DND-41 (cell line): ENCODE data around the gene ACER3.
"Not testable (repeated sequence)": the region's sequence is repeated elsewhere in the genome, so short reads cannot be mapped to it uniquely, and the experiment has no call there.

Experiments used
- ATAC-seq: fragments of 200-7000 bp; cut with Tn5 transposase; 3 replicates; pipeline ENCODE4 v1.9.1; 2021; ENCODE audit warnings: low read depth; ENCODE audit not compliant: insufficient read depth
- DNase-seq: peaks from one replicate; pipeline ENCODE4 v3.0.0-alpha.2; 2020
- H2AFZ ChIP-seq: 2 replicates; pipeline ENCODE4 v1.6.0; 2012; ENCODE audit warnings: low read depth, low read length
- H3K27ac ChIP-seq: 2 replicates; pipeline ENCODE4 v1.5.1; 2012; ENCODE audit warnings: low read length, inconsistent platforms
- H3K27me3 ChIP-seq: fragments of 200-600 bp; sonication (generic); 2 replicates; pipeline ENCODE4 v1.6.0; 2012; ENCODE audit warnings: low read length, mild to moderate bottlenecking, inconsistent platforms; ENCODE audit not compliant: insufficient read depth, poor library complexity
- H3K36me3 ChIP-seq: 2 replicates; pipeline ENCODE4 v1.5.1; 2012; ENCODE audit warnings: low read length, inconsistent platforms; ENCODE audit not compliant: insufficient read depth
- H3K4me1 ChIP-seq: 2 replicates; pipeline ENCODE4 v1.5.1; 2012; ENCODE audit warnings: mild to moderate bottlenecking, low read length; ENCODE audit not compliant: insufficient read depth
- H3K4me2 ChIP-seq: 2 replicates; pipeline ENCODE4 v1.6.0; 2012; ENCODE audit warnings: mild to moderate bottlenecking, moderate library complexity, low read length, inconsistent platforms; ENCODE audit not compliant: insufficient read depth
- H3K4me3 ChIP-seq, 2 experiments: fragments of 200-600 bp in 1 of 2; shearing (Covaris generic) in 1 of 2; 2 replicates each; pipeline ENCODE4 v1.5.1; 2012 to 2016; ENCODE audit warnings: inconsistent platforms in 2 of 2, low read length in 2 of 2, mild to moderate bottlenecking in 2 of 2, low read depth in 1 of 2, moderate library complexity in 1 of 2
- H3K79me2 ChIP-seq: 2 replicates; pipeline ENCODE4 v1.6.0; 2012; ENCODE audit warnings: low read length, inconsistent platforms; ENCODE audit not compliant: insufficient read depth
- H3K9ac ChIP-seq: 2 replicates; pipeline ENCODE4 v1.6.0; 2012; ENCODE audit warnings: low read depth, mild to moderate bottlenecking, inconsistent platforms, low read length, moderate library complexity
- H3K9me3 ChIP-seq: 2 replicates; pipeline ENCODE4 v1.5.1; 2012; ENCODE audit warnings: low read length, moderate library complexity, mild to moderate bottlenecking, inconsistent platforms; ENCODE audit not compliant: insufficient read depth, severe bottlenecking
- H4K20me1 ChIP-seq: 2 replicates; pipeline ENCODE4 v1.6.0; 2012; ENCODE audit warnings: low read length; ENCODE audit not compliant: insufficient read depth
- EZH2 ChIP-seq: IDR thresholded peaks from 3 replicates; pipeline ENCODE4 v1.6.1; 2012; ENCODE audit warnings: borderline replicate concordance, low read depth, mild to moderate bottlenecking, moderate library complexity, low read length, inconsistent platforms; ENCODE audit not compliant: severe bottlenecking
- TF ChIP-seq, protein P1 (sequence below): IDR thresholded peaks from 2 replicates; pipeline ENCODE4 v1.5.1; 2012; ENCODE audit warnings: borderline replicate concordance, low read length, moderate library complexity, mild to moderate bottlenecking; ENCODE audit not compliant: poor library complexity, severe bottlenecking; ENCODE audit errors: extremely low read depth

ACER3 gene

DNA sequence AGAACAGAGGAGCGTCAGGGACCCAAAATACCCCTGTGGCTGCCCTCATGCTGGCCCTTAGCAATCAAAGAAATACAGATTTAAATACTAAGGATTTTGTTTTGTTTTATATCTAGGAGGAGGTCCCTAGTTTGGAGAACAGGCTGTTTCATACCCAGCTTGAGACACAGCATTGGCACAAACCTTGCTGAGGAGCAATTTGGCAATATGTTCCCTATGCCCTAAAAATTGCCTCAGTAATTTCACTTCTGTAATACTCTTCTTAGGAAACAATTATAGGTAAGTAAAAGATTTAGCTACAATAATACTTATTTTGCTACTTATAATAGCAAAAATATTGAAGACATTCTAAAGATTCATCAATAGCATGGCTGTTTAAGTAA lies 40.5 kb upstream of the ACER3 start:
- no peak overlapping the region for H2AFZ ChIP-seq
- no peaks in the 10 kb centered on the region for H3K79me2 ChIP-seq
- no peak for ATAC-seq
- no peak for DNase-seq
- no peaks in the 10 kb centered on the region for H4K20me1 ChIP-seq
- no peak for TF ChIP-seq EZH2
- TF ChIP-seq, protein P1, sequence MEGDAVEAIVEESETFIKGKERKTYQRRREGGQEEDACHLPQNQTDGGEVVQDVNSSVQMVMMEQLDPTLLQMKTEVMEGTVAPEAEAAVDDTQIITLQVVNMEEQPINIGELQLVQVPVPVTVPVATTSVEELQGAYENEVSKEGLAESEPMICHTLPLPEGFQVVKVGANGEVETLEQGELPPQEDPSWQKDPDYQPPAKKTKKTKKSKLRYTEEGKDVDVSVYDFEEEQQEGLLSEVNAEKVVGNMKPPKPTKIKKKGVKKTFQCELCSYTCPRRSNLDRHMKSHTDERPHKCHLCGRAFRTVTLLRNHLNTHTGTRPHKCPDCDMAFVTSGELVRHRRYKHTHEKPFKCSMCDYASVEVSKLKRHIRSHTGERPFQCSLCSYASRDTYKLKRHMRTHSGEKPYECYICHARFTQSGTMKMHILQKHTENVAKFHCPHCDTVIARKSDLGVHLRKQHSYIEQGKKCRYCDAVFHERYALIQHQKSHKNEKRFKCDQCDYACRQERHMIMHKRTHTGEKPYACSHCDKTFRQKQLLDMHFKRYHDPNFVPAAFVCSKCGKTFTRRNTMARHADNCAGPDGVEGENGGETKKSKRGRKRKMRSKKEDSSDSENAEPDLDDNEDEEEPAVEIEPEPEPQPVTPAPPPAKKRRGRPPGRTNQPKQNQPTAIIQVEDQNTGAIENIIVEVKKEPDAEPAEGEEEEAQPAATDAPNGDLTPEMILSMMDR, result no peak
- H3K27me3 ChIP-seq, result no peaks in the 10 kb centered on the region
- no peaks in the 10 kb centered on the region for H3K36me3 ChIP-seq
- no peak overlapping the region for H3K4me2 ChIP-seq
- H3K4me3 ChIP-seq, result no peak overlapping the region
- H3K9ac ChIP-seq, result no peak overlapping the region
- no peak overlapping the region for H3K27ac ChIP-seq
- peaks cover 13% of the 10 kb centered on the region for H3K9me3 ChIP-seq
- no peaks in the 10 kb centered on the region for H3K4me1 ChIP-seq

DNA sequence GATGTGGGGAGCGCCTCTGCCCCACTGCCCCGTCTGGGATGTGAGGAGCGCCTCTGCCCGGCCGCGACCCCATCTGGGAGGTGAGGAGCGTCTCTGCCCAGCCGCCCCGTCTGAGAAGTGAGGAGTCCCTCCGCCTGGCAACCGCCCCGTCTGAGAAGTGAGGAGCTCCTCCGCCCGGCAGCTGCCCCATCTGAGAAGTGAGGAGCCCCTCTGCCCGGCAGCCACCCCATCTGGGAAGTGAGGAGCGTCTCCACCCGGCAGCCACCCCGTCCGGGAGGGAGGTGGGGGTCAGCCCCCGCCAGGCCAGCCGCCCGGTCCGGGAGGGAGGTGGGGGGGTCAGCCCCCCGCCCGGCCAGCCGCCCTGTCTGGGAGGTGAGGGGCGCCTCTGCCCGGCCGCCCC lies 39.3 kb upstream of the ACER3 start:
- H3K27me3 ChIP-seq, H3K9ac ChIP-seq, H3K4me3 ChIP-seq, H2AFZ ChIP-seq, H3K36me3 ChIP-seq, H4K20me1 ChIP-seq, H3K27ac ChIP-seq, DNase-seq, H3K4me1 ChIP-seq, H3K79me2 ChIP-seq, H3K4me2 ChIP-seq, ATAC-seq, H3K9me3 ChIP-seq: not testable (repeated sequence)

DNA sequence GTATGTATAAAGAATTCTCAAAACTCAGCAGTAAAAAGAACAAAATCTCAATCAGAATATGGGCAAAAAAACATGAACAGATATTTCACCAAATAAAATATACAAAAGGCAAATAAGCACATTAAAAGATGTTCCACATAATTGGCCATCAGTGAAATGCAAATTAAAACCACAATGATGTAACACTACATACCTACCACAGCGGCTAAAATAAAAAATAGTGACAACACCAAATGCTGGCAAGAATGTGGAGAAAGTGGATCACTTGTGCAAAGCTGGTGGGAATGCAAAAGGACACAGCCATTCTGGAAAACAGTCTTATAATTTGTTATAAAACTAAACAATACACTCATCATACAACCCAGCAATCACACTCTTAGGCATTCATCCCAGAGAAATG lies 38.3 kb upstream of the ACER3 start:
- H3K4me3 ChIP-seq, result no peak overlapping the region
- no peaks in the 10 kb centered on the region for H3K4me1 ChIP-seq
- DNase-seq, result no peak
- H3K4me2 ChIP-seq, result no peak overlapping the region
- no peaks in the 10 kb centered on the region for H3K79me2 ChIP-seq
- ATAC-seq, result no peak
- no peaks in the 10 kb centered on the region for H3K9me3 ChIP-seq
- no peak overlapping the region for H3K9ac ChIP-seq
- no peak for TF ChIP-seq EZH2
- no peak overlapping the region for H2AFZ ChIP-seq
- H3K27ac ChIP-seq, result no peak overlapping the region
- H4K20me1 ChIP-seq, result no peaks in the 10 kb centered on the region
- no peaks in the 10 kb centered on the region for H3K27me3 ChIP-seq
- H3K36me3 ChIP-seq, result no peaks in the 10 kb centered on the region

DNA sequence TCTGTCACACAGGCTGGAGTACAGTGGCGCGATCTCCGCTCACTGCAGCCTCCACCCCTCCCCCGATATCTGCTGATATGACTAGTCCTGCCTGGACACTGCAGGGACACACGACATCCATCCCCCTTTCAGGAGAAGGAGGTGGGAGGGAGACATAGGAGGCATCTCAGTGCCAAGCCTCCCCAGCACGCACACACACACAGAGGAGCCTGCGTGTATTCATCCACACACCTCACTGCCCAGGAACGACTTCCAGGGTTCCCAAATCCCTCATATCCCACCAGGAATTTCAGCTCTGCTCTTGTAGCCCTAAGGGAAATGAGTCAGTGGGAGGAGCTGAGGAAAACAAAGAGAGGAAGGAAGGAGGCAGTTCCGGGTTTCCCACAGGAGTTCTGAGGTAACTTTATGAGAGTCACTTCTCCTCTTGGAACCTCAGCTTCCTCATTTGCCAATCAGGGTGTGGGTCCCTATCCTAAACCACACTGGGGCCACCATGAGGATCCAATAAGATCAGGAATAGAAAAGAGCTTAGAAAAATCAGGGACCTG lies 37.2 kb upstream of the ACER3 start:
- no peak overlapping the region for H3K4me3 ChIP-seq
- no peak overlapping the region for H3K27ac ChIP-seq
- no peaks in the 10 kb centered on the region for H3K9me3 ChIP-seq
- no peak for TF ChIP-seq EZH2
- TF ChIP-seq, protein P1, result no peak
- H3K79me2 ChIP-seq, result no peaks in the 10 kb centered on the region
- H2AFZ ChIP-seq, result no peak overlapping the region
- no peaks in the 10 kb centered on the region for H3K36me3 ChIP-seq
- ATAC-seq, result no peak
- DNase-seq, result no peak
- no peaks in the 10 kb centered on the region for H3K27me3 ChIP-seq
- H4K20me1 ChIP-seq, result no peaks in the 10 kb centered on the region
- H3K4me2 ChIP-seq, result no peak overlapping the region
- H3K4me1 ChIP-seq, result no peaks in the 10 kb centered on the region
- no peak overlapping the region for H3K9ac ChIP-seq
